GM21825 (cell line): ENCODE measurements around the gene ANAPC7.
"Not testable (repeated sequence)": the region's sequence is repeated elsewhere in the genome, so short reads cannot be mapped to it uniquely, and the experiment has no call there.

Source experiments
- ATAC-seq: cut with Tn5 transposase; IDR thresholded peaks from one replicate; pipeline ENCODE4 v1.9.1; 2021; ENCODE audit warnings: mild to moderate bottlenecking, moderate library complexity; ENCODE audit not compliant: unreplicated experiment

Gene ANAPC7, protein sequence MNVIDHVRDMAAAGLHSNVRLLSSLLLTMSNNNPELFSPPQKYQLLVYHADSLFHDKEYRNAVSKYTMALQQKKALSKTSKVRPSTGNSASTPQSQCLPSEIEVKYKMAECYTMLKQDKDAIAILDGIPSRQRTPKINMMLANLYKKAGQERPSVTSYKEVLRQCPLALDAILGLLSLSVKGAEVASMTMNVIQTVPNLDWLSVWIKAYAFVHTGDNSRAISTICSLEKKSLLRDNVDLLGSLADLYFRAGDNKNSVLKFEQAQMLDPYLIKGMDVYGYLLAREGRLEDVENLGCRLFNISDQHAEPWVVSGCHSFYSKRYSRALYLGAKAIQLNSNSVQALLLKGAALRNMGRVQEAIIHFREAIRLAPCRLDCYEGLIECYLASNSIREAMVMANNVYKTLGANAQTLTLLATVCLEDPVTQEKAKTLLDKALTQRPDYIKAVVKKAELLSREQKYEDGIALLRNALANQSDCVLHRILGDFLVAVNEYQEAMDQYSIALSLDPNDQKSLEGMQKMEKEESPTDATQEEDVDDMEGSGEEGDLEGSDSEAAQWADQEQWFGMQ

DNA sequence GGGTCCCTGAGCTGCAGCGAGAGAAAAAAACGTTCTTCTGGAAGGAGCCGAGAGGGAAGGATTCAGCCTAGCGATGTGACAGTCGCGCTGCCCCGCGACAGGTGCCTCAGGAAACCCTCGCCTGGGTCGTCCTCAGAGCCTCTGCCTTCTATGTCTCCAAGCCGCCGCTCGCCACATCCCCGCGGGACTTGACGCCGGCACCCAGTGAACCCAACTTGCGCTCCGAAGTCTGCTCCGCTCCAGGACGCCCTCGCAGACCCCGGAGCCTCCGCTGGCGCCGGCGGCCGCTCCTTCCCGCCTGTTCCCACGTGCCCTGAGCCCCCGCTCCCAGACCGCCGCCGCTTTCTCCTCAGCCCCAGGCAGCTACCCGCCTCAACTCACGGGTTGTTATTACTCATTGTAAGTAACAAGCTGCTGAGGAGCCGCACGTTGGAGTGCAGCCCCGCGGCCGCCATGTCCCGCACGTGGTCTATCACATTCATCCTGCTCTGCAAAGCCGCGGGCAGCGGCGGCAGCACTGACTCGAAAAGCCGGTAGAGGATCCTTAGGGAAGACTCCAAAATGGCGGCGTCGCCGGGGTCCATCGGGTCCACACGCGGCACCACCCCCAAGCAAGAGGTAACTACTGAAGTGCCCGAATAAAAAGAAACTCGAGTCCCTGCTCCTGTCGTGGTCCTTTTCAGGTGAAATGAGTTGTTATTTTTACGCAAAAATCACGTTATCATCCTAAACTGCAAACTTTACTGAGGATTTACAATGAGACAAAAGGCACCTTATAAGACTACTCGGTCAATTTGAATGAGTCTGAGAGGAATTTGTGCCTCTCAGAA is at the start of gene ANAPC7:
Gene ANAPC7 (minus strand): TSS at position 563 of the 830 bp plus-strand sequence. CDS start 81 bp downstream, at position 482.
- ATAC-seq, result peak; percentile 63

DNA sequence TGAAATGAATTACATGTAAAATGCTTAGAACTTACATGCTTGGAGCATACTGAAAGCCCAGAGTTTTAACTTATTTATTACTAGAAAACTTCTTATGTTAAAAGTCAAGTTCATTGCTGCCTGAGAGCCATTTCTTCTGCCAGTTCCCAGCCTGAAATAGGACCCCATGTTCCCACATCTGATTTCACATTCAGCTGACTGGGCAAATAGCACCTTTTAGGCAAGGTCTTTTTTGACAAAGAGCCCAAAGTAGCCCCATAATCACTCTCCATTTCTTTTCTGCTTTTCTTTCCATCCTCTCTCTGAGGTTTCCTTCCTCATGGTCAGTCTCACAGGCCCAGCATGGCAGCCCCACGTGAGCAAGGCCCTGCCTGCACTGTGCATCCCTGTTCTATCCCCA is 47.8 kb upstream of the ANAPC7 start:
- no peak for ATAC-seq

DNA sequence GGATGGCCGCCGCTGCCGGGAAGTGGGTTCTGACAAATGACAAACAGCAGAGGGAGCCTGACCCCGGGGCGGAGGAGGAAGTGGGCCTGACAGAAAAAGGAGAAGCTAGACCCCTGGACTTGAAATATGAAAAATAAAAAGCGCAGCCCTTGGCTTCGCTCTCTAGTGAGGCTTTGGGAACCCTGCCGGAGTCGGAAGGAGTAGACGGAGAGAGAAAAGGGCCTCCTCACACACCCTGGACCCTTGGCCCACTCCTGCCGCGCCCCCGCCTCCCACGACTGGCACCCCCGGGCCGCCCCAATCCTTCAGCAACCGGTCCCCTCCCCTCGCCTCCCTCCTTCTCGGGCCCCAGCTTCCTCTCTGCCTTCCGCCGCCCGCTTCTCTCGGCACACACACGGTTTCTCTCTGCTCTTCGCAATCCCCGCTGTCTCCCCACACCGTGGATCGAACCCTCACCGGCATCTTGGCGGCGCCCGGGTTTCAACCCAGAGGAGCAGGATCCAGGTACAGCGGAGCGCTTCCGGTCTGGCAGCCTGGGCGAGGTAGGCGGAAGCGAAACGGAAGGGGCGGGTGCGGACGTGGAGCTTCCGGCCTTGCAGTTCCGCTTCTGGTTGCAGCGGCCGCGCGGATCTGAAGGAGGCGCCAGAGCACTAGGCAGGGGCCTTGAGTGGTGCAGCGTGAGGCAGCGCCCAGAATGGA is 46.4 kb upstream of the ANAPC7 start, which contains the start of gene ARPC3:
Gene ARPC3 (minus strand): TSS at position 539 of the 699 bp plus-strand sequence. CDS start 77 bp downstream, at position 462.
- ATAC-seq, result peak; percentile 95

DNA sequence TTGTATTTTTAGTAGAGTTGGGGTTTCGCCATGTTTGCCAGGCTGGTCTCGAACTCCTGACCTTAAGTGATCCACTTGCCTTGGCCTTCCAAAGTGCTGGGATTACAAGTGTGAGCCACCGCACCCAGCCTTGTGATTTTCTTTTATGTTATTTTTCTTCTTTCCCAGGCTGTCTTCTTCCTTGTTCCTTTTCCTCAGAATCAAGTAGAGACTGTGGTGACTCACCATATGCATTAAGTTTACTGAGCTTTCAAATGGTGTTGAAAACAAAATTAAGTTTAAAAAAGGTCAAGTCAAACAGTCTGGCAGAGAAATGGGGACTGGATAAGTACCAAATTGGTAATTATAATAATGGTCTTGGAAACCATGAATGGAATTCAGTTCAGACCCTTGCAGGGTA is 40.9 kb upstream of the ANAPC7 start:
- no peak for ATAC-seq

DNA sequence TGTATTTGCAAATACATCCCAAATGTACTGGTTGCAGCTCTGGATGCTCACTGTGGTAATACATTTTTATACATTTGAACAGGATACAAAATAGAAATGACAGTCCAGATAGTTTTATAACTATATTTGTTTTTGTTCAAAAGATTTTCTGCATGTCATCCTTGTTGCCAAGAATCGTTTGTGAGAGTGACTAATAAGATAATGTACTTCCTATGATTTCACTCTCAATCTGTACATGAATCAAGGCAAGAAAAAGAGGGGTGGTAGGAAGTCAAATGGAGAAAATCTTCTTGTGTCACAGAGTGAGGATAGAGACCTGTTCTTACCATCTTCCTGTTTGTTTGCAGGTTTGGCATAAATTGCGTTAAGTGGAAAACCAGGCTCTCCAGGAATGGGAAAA is 32.7 kb upstream of the ANAPC7 start:
- ATAC-seq, result no peak

DNA sequence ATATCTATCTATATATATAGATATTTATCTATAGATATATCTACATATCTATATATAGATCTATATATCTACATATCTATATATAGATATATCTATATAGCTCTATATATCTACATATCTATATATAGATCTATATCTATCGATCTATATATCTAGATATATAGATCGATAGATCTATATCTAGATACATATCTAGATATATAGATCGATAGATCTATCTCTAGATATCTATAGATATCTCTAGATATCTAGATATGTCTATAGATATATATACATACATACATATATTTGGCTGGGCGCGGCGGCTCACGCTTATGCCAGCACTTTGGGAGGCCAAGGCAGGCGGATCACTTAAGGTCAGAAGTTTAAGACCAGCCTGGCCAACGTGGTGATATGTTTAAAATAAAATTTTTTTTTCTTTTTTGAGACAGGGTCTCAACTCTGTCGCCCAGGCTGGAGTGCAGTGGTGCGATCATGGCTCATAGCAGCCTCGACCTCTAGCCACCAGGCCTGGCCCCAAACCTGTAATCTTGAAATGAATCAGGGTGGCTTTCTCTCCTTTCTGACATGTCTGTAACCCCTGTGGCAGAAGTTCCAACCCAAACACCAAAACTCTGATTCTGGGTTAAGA is 28.6 kb upstream of the ANAPC7 start:
- no peak for ATAC-seq

DNA sequence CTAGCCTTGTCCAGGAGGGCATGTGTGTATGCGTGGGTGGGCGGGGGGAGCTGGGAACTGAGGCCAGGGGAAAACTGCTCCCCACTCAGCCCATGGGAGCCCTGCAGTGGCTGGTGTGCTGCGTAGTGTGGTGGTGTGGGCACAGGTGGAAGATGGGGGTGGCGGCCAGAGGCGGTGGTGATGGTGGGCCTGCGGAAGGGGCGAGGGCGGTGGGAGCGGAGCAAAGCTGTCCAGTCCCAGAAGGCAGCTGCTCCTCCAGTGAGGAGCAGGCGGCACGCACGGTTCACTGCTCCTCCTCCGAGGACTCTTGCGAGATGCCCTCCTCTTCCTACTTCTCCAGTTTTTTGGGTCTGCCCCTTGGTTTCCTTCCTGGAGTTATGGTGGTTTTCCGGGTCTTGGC is 26.2 kb upstream of the ANAPC7 start:
- ATAC-seq, result not testable (repeated sequence)

DNA sequence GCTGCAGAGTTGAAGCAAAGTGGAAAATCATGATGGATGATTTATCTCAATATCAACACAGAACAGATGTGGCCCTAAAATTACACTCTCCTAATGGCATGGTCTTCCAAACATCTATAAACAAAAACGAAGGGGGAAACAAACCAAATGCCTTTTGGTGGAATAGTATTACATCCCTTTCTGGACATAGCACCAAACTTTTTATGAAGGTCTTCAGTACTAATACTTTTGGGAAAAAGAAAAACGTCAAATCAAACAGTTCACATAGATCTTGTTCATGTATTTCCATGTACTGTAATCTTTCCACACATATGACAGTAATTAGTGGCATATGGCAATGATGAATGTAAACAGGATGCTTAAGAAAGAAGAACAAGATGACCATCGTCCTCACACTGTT is 22.9 kb upstream of the ANAPC7 start:
- no peak for ATAC-seq

DNA sequence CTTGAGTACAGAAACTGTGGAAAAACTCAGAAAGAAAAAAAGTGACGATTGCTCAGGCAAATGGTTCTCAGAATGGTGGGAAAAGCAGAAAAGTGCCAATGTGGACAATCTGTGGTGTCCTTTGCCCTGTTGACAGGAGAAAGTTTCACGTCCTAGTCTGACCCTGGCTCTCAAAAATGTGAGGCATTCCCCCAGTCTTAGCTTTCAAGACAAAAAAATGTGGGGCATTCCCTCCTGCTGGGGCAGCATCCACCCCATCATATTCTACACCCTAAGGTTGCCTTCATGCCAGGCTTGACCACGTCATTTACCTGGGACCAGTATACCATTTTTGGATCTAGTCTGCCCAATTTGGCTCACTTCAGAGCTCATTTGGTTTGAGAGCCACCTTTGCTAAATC is 20.7 kb upstream of the ANAPC7 start:
- ATAC-seq, result no peak

DNA sequence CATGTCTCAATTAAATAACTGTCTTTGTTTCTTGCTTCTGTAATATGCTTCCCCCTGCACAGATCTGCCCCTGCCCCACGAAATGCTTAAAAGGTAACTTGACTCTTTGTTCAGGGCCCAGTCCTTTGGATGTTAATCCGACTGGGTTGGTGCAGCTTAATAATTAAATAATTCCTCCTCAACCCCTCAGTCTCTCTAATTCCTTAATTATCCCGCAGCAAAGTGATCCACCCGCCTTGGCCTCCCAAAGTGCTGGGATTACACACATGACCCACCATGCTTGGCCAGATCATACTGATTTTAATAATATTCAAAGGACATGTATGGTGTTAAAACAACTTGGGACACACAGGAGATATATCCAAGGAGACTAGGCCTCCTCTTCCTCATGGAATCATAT is 18.2 kb upstream of the ANAPC7 start:
- no peak for ATAC-seq

DNA sequence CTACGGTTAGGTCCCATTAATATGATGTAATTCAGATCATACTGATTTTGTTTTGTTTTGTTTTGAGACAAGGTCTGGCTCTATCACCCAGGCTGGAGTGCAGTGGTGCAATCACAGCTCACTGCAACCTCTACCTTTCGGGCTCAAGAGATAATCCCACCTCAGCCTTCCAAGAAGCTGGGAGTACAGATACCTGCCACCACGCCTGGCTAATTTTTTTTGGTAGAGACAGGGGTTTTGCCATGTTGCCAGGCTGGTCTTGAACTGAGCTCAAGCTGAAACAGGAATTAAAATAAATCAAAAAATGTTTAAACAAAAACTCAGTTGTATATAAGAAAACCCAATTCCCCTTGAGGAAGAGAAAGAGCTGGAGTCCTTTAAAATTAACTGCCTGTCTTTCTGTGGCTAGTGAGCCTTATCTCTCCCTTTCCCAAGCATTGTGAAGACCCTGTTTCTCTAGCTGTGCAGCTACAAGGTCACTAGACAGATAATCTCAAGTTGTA is 17.7 kb upstream of the ANAPC7 start:
- no peak for ATAC-seq

DNA sequence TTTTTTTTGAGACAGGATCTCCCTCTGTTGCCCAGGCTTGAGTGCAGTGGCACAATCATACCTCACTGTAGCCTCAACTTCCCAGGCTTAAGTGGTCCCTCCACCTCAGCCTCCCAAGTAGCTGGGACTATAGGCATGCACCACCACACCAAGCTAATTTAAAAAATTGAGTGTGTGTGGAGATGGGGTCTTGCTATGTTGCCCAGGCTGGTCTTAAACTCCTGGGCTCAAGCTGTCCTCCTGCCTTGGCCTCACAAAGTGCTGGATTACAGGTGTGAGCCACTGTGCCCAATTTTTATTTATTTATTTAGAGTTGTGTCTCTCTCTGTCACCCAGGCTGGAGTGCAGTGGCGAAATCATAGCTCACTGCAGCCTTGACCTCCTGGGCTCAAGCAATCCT is 17.1 kb upstream of the ANAPC7 start:
- ATAC-seq, result not testable (repeated sequence)

DNA sequence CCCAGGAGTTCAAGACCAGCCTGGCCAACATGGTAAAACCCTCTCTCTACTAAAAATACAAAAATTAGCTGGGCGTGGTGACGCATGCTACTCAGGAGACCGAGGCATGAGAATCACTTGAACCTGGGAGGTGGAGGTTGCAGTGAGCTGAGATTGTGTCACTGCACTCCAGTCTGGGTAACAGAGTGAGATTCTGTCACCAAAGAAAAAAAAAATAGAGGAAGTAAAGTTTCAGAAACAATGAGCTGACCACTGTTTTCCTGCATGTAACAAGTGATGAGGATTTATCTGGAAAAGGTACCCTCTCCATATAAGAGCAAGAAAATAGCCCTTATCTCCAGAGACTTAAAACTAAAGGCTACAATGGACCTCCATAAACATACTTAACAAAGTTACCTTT is 13.6 kb upstream of the ANAPC7 start:
- not testable (repeated sequence) for ATAC-seq

DNA sequence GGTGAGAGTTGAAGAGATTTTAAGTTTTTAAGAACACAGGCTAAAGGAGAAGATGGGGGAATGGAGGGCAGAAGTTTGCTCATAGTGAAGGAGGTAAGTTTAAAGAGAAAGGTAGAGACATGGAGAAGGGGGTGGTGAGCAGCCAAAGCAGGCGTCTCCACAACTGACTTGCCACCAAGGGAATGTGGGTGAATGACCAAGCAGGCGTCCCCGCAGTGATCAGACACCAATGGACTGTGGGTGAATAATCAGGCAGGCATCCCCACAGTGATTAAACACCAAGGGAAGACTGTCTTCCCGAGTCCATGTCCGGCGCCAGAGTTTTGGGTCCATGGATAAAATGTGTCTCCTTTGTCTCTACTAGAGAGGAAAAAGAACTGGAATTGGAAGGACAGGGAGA is 6.6 kb upstream of the ANAPC7 start:
- not testable (repeated sequence) for ATAC-seq

DNA sequence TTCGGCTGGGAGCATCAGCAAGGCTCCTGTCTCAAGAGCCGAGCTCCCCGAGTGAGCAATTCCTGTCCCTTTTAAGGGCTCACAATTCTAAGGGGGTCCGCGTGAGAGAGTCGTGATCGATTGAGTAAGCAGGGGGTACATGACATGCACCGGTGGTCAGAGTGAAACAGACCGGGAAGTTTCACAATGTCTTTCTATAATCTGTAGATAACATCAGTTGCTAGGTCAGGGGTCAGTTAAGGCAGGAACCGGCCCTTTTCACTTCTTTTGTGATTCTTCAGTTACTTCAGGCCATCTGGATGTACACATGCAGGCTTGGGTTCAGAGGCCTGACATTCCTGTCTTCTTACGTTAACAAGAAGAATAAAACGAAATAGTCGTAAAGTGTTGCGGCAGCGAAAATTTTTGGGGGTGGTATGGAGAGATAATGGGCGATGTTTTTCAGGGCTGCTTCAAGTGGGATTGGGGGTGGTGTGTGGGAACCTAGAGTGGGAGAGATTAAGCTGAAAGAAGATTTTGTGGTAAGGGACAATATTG is 1.7 kb upstream of the ANAPC7 start:
- not testable (repeated sequence) for ATAC-seq

DNA sequence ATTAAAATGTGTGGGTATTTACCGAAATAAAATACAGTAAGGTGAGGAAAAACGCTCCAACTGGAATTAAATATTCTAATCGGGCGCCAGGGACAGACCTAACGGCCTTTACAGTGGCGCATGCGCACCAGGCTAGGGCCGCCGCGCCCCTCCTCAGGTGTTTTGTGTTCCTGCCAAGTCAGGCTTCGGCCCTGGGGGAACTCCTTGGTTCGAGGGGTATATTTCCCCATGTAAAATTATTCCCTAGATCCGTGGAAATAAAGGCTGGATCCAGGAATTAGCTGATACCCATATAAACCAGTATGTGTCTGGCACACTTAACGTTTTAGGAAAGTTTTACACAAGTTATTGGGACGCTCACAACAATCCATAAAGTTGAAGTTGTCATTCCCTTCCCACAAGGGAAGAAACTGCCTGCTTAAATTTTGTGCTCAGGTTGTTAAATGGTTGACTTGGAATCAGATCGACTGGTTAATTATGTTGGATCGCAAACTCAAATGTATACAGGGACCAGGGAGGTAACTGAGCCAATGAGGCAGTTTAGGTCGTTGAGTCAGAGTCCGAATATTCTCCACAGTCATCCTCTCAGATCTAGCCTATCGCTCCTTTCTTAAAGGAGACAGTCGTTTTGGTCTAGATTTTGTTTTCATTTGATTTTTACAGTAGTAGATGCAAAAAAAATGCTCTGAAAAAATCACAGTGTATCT is 621 bp upstream of the ANAPC7 start:
- no peak for ATAC-seq

DNA sequence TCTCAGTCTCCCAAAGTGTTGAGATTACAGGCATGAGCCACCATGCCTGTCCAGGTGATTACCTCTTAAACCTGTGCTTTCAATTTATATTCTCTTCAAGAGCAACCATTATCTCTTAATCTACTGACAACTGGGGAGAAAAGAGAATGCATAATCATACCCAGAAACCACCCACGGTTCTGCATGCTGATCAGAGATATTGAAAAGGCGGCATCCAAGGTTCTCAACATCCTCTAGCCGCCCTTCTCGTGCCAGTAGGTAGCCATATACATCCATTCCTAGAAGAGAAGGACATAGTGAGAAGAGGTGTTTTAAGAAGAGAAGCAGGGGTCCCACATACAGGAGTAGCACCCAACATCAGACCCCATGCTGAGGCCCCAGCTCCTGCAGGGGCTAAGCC is 20.8 kb downstream of the ANAPC7 start:
- ATAC-seq, result no peak

DNA sequence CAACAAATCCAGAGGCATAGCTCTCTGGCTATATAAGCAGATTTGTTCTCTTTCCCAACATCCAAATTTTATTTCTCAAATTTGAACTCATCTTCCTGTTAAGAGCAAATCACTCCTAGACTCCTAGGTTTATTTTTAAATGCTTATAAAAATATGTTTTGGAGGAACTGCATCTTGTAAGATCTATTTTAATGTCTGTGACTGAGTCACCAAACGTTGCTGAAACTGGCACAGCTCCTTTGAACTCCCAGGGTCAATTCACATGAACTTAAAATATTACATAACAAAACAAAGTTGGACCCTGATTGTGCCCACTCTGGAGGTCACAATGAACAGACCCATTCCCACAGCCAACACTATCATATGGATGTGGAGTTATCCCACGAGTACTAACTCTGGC is 23.9 kb downstream of the ANAPC7 start:
- ATAC-seq, result no peak

DNA sequence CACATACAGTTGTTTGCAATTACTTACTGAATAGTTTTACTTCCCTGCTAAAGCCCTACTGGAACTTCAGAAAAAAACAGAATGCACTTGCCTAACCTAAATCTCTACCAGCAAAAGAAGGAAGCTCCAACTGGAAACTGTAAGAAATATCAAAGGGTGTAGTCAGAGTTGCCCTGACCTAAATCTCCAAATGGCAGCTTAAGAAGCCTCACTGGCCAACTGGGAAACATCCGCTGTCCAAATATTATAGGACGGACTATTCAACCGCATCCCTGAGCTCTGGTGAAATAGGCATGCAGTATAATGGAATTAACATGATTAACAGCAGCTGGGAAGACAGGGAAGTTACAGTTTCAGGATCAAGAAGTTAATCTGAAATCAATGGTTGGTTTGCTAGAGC is 24.3 kb downstream of the ANAPC7 start:
- no peak for ATAC-seq
